Measurements from ENCODE around the gene NBPF14. TPM values are rescaled to one million over a fixed set of nuclear protein-coding genes. Genes with fewer than 3 reads are reported as not detected.
A peak's percentile ranks its signal among the peaks of the same experiment; 100 is the strongest.
"Not testable (repeated sequence)": the region's sequence is repeated elsewhere in the genome, so short reads cannot be mapped to it uniquely, and the experiment has no call there.

The NBPF14 gene, protein sequence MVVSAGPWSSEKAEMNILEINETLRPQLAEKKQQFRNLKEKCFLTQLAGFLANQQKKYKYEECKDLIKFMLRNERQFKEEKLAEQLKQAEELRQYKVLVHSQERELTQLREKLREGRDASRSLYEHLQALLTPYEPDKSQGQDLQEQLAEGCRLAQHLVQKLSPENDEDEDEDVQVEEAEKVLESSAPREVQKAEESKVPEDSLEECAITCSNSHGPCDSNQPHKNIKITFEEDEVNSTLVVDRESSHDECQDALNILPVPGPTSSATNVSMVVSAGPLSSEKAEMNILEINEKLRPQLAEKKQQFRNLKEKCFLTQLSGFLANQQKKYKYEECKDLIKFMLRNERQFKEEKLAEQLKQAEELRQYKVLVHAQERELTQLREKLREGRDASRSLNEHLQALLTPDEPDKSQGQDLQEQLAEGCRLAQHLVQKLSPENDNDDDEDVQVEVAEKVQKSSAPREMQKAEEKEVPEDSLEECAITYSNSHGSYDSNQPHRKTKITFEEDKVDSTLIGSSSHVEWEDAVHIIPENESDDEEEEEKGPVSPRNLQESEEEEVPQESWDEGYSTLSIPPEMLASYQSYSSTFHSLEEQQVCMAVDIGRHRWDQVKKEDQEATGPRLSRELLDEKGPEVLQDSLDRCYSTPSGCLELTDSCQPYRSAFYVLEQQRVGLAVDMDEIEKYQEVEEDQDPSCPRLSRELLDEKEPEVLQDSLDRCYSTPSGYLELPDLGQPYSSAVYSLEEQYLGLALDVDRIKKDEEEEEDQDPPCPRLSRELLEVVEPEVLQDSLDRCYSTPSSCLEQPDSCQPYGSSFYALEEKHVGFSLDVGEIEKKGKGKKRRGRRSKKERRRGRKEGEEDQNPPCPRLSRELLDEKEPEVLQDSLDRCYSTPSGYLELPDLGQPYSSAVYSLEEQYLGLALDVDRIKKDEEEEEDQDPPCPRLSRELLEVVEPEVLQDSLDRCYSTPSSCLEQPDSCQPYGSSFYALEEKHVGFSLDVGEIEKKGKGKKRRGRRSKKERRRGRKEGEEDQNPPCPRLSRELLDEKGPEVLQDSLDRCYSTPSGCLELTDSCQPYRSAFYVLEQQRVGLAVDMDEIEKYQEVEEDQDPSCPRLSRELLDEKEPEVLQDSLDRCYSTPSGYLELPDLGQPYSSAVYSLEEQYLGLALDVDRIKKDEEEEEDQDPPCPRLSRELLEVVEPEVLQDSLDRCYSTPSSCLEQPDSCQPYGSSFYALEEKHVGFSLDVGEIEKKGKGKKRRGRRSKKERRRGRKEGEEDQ (N-terminal part only)
- total RNA-seq (10 to 100 TPM in 2 of 4 donors, 1 to 10 TPM in 2; 8.0 to 20.2 (median 11.9) TPM), polyA plus RNA-seq (7.6 TPM)
- long read RNA-seq, donor 1, partial matches to known transcripts = 3 of 6 reads
- long read RNA-seq, donor 1, other reads (novel, unspliced or antisense) = 3 of 6 reads
- long read RNA-seq, donor 2, partial matches to known transcripts = 1 of 6 reads
- long read RNA-seq, donor 2, other reads (novel, unspliced or antisense) = 2 of 6 reads
- long read RNA-seq, donor 3, partial matches to known transcripts = 7 of 19 reads
- long read RNA-seq, donor 3, other reads (novel, unspliced or antisense) = 11 of 19 reads
- long read RNA-seq, donor 4 = 0 reads

DNA sequence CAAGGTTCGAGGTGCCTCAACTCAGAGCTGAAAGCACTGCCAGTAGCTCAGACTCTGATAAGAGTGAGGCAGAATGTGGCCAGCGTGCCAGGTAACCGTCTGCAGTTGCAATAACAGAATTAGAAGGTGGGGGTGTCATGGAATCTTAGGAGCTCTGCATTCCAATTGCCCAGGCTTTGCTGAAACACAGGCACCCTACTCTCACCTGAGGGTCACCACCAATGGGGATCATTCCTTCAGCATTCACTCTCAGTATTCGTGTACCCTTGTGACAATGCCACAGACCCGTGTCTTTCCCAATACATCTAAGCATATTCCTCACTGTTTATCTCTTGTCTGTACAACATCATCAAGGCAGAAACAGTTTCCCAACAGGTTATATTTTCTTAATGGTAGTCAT lies at the start of gene NBPF14:
Gene NBPF14 (minus strand): TSS at position 101 of the 400 bp plus-strand sequence. CDS start 294 bp downstream, outside the sequence.
- DNase-seq; H3K4me1 ChIP-seq (ENCODE audit: control insufficient read depth, insufficient read depth, low read length); H3K27me3 ChIP-seq (ENCODE audit: control insufficient read depth, insufficient read depth); H3K4me3 ChIP-seq (ENCODE audit: low read length); H3K27ac ChIP-seq (ENCODE audit: low read length); H3K9me3 ChIP-seq (ENCODE audit: control insufficient read depth, low read length); intact Hi-C loops (cut with DNase I); ATAC-seq: not testable (repeated sequence)
- no CpG with 5 or more reads among the region's 5 CpGs for WGBS

DNA sequence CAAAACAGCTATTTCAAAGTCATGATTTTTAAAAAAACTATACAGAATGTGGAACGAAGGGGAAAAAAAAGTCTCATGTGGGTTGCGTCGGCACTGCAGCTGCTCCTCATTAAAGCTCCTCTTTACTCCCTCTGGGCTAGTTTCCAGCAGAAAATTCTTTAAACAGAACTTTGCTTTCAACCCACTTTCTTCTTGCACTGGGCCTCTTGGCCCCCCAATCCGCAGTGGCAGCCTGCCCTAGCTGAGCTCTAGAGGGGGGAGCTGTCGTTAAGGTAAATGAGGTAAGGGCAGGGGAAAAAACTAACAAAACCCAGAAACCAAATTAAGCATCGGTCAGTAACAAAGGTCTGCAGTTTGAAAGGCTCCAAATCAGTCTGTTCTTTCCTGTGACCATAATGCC lies 29.6 kb upstream of the NBPF14 start:
- H3K4me1 ChIP-seq (ENCODE audit: control insufficient read depth, insufficient read depth, low read length); intact Hi-C loops (cut with DNase I); H3K9me3 ChIP-seq (ENCODE audit: control insufficient read depth, low read length); H3K4me3 ChIP-seq (ENCODE audit: low read length); H3K27me3 ChIP-seq (ENCODE audit: control insufficient read depth, insufficient read depth); ATAC-seq; H3K27ac ChIP-seq (ENCODE audit: low read length): not testable (repeated sequence)
- WGBS = 11% methylated on average over 4 of the region's 6 CpGs
- peak; percentile 41 to 82 (median 72) for DNase-seq

DNA sequence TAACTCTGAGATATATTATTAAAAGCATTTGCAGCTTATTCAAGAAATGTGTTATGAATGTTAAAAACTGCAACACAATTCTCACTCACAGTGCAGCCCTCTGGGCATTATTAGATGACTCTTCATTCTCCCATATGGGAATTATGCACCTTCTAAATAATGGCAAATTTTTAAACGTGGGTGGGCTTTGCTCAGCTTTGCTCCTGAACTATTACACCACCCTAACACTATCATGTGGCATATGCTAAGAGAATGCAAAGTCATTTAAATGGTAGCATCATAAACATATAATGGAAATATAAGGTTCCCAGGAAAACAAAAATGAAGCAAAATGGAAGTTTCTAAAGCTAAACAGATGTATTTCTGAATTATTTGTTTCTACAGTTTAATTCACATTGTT lies 22.4 kb upstream of the NBPF14 start:
- intact Hi-C loops (cut with DNase I); H3K4me3 ChIP-seq (ENCODE audit: low read length); ATAC-seq; H3K27me3 ChIP-seq (ENCODE audit: control insufficient read depth, insufficient read depth); H3K4me1 ChIP-seq (ENCODE audit: control insufficient read depth, insufficient read depth, low read length); H3K27ac ChIP-seq (ENCODE audit: low read length); H3K9me3 ChIP-seq (ENCODE audit: control insufficient read depth, low read length); DNase-seq: not testable (repeated sequence)
- no CpG with 5 or more reads among the region's 1 CpG for WGBS

DNA sequence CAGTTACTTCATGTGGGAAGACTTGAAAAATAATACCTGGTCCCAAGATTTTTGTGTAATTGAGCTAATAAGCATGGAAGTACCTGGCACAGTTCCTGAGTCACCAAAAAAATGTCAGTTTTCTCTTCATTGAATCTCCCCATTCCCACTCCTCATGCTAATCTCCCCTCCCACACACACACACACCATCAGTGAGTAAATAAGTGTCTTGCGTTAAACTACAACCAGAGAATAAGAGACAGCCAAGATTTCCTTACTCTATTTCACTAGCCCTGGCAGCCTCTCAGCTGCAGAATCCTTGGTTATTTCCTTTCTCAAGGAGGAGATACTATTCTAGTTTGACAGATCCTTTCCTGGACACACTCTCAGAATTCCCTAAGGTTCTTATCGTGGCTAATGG lies 9.5 kb upstream of the NBPF14 start:
- H3K9me3 ChIP-seq (ENCODE audit: control insufficient read depth, low read length); intact Hi-C loops (cut with DNase I); H3K27me3 ChIP-seq (ENCODE audit: control insufficient read depth, insufficient read depth); H3K27ac ChIP-seq (ENCODE audit: low read length); H3K4me1 ChIP-seq (ENCODE audit: control insufficient read depth, insufficient read depth, low read length); ATAC-seq; H3K4me3 ChIP-seq (ENCODE audit: low read length): not testable (repeated sequence)
- WGBS = 31% methylated on average over 1 of the region's 2 CpGs
- DNase-seq = peak in 2 of 3 donors; percentile 11 to 21

DNA sequence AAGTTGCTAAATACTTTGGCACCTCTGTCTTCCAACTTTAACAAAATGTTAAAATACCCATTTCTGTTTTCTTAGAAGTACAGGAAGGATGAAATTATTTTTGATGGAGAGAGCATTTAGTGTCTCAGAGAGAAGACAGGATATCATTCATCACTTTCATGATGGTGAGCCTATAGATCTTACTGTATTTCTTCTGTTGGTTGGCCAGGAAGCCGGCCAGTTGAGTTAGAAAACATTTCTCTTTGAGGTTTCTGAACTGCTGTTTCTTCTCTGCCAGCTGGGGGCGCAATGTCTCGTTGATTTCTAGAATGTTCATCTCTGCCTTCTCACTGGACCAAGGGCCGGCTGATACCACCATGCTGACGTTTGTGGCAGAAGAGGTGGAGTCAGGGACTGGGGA lies 451 bp downstream of the NBPF14 start:
- H3K9me3 ChIP-seq (ENCODE audit: control insufficient read depth, low read length); H3K4me3 ChIP-seq (ENCODE audit: low read length); intact Hi-C loops (cut with DNase I); H3K27ac ChIP-seq (ENCODE audit: low read length); ATAC-seq; H3K4me1 ChIP-seq (ENCODE audit: control insufficient read depth, insufficient read depth, low read length); H3K27me3 ChIP-seq (ENCODE audit: control insufficient read depth, insufficient read depth): not testable (repeated sequence)
- peak in 1 of 3 donors; percentile 31 for DNase-seq
- WGBS = 16% methylated on average over 1 of the region's 5 CpGs

DNA sequence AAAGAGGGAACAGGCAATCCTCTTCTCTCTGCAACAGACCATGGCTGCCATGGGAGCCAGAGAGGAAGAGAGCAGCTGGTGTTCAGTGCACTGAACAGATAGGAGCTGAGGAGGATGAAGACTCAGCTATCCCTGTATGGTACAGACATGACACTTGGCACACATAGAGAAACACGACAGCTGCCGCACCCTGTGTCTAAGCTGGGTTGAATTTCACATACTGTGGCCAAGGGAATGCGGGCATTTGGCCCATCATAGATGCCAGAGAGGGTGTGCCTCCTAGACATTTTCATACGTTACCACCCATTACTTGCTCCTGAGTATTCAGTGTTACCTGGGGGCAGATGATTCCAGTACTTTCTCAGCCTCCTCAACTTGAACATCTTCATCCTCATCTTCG lies 4.7 kb downstream of the NBPF14 start:
- DNase-seq; H3K9me3 ChIP-seq (ENCODE audit: control insufficient read depth, low read length); intact Hi-C loops (cut with DNase I); H3K4me3 ChIP-seq (ENCODE audit: low read length); H3K27me3 ChIP-seq (ENCODE audit: control insufficient read depth, insufficient read depth); ATAC-seq; H3K27ac ChIP-seq (ENCODE audit: low read length); H3K4me1 ChIP-seq (ENCODE audit: control insufficient read depth, insufficient read depth, low read length): not testable (repeated sequence)
- 60% methylated on average over 4 of the region's 5 CpGs for WGBS

DNA sequence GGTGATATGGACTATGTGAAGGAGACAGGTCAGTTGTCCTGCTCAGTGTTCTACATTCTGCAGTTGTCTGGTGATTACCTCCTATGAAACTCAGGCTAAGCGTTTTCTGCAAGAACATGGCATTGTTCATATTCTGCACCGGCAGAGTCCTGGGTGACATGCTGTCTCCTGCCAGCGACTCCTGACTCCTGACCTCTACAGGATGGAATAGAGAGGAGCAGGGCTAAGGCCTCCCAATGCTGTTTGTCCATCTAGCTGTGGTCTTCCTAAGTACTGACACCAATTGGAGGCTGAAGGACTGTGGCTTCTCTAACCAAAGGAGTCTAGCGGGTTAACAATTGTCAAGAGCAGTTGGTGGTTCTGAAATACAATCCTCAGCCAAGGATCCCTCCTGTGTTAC lies 63.7 kb downstream of the NBPF14 start:
- intact Hi-C loops (cut with DNase I); H3K4me1 ChIP-seq (ENCODE audit: control insufficient read depth, insufficient read depth, low read length); H3K4me3 ChIP-seq (ENCODE audit: low read length); H3K27me3 ChIP-seq (ENCODE audit: control insufficient read depth, insufficient read depth); H3K27ac ChIP-seq (ENCODE audit: low read length); H3K9me3 ChIP-seq (ENCODE audit: control insufficient read depth, low read length); ATAC-seq: not testable (repeated sequence)
- 57% methylated on average over 3 of the region's 4 CpGs for WGBS
- DNase-seq = peak in 2 of 3 donors; percentile 15 to 24

DNA sequence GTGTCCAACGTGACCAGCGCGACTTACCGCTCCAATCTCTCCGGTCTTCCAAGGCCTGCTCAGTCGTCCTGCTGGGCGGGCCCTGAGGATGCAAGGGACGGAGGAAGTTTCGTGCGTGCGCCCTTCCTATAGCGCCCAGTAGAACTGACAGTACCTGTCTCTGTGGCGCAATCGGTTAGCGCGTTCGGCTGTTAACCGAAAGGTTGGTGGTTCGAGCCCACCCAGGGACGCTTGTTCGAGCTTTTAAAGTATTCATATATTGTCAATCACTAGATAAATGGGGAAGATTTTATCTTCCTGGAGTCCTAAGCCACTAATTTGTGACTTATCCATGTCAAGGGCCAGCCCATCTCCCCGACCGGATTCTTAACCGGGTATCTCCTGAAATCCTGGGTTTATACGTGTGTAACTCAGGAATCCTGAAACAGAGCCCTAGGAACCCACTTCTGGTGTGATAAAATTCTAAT lies 66.7 kb downstream of the NBPF14 start:
- H3K9me3 ChIP-seq (ENCODE audit: control insufficient read depth, low read length); ATAC-seq; H3K4me3 ChIP-seq (ENCODE audit: low read length); H3K27me3 ChIP-seq (ENCODE audit: control insufficient read depth, insufficient read depth); H3K27ac ChIP-seq (ENCODE audit: low read length); H3K4me1 ChIP-seq (ENCODE audit: control insufficient read depth, insufficient read depth, low read length); intact Hi-C loops (cut with DNase I): not testable (repeated sequence)
- WGBS = 2% methylated on average over 24 of the region's 25 CpGs
- peak; percentile 16 to 68 (median 46) for DNase-seq

DNA sequence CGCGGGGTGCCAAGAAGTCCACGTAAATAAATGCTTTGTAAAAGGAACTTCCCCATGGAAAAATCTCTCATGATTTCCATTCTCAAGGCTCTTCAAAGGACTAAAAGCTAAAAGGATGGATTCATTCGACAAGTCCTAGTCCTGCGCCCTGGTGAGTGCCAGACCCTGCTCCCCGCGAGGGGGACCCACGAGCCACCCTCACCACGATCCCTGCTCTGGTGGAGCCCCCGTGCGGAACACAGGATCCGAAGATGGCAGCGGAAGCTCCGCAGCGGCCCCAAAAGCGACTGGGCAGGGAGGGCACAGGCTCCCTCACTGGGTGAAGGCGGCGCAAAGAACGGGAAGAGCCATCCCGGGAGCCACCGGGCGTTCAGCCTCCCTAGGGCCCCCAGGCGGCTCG lies 67.2 kb downstream of the NBPF14 start:
- WGBS = 0% methylated on average over 3 of the region's 24 CpGs
- DNase-seq; H3K27ac ChIP-seq (ENCODE audit: low read length); H3K27me3 ChIP-seq (ENCODE audit: control insufficient read depth, insufficient read depth); ATAC-seq; H3K4me1 ChIP-seq (ENCODE audit: control insufficient read depth, insufficient read depth, low read length); H3K9me3 ChIP-seq (ENCODE audit: control insufficient read depth, low read length); intact Hi-C loops (cut with DNase I); H3K4me3 ChIP-seq (ENCODE audit: low read length): not testable (repeated sequence)

DNA sequence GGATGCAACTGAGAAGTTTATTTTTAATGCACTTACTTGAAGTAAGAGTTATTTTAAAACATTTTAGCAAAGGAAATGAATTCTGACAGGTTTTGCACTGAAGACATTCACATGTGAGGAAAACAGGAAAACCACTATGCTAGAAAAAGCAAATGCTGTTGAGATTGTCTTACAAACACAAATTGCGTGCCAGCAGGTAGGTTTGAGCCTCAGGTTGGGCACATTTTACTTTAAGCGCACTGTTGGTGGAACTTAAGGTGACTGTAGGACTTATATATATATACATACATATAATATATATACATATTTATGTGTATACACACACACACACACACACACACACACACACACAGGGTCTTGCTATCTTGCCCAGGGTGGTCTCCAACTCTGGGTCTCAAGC lies 69.2 kb downstream of the NBPF14 start:
- ATAC-seq; DNase-seq; H3K9me3 ChIP-seq (ENCODE audit: control insufficient read depth, low read length); H3K4me1 ChIP-seq (ENCODE audit: control insufficient read depth, insufficient read depth, low read length); H3K27me3 ChIP-seq (ENCODE audit: control insufficient read depth, insufficient read depth); H3K27ac ChIP-seq (ENCODE audit: low read length); intact Hi-C loops (cut with DNase I); H3K4me3 ChIP-seq (ENCODE audit: low read length): not testable (repeated sequence)
- WGBS = 93% methylated on average over 2 of the region's 2 CpGs
